ENCODE results near the gene EIF2B4.

DNA sequence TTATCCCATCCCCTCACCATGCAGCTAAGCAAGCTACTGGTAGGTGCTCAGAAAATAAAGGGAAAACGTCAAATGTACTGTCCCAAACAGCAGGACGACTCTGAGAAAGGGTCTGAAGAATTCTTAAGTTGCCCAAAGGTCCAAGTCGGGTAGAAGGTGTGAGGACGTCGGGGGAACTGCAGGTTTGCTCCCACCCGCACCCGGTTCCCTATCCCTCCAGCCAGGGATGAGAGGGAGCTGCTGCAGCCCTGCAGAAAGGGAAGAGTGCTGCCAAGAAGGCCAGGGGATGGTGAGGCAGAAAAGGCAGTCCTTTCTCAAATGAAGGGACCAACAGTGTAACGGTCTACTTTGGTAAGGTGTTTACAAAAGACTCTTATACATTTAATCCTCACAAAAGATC, 55.0 kb downstream of the EIF2B4 start:
- TF ChIP-seq, protein P1, sequence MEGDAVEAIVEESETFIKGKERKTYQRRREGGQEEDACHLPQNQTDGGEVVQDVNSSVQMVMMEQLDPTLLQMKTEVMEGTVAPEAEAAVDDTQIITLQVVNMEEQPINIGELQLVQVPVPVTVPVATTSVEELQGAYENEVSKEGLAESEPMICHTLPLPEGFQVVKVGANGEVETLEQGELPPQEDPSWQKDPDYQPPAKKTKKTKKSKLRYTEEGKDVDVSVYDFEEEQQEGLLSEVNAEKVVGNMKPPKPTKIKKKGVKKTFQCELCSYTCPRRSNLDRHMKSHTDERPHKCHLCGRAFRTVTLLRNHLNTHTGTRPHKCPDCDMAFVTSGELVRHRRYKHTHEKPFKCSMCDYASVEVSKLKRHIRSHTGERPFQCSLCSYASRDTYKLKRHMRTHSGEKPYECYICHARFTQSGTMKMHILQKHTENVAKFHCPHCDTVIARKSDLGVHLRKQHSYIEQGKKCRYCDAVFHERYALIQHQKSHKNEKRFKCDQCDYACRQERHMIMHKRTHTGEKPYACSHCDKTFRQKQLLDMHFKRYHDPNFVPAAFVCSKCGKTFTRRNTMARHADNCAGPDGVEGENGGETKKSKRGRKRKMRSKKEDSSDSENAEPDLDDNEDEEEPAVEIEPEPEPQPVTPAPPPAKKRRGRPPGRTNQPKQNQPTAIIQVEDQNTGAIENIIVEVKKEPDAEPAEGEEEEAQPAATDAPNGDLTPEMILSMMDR (IDR thresholded peaks at IDR 0.05) = no peak
- TF ChIP-seq POLR2A (IDR thresholded peaks at IDR 0.05) (no peak), EP300 (IDR thresholded peaks at IDR 0.05) (no peak)

Measured in tibial nerve (tissue), 4 donors.